HCEC 1CT (cell line): ENCODE results near the gene ZSCAN5B.
"Not testable (repeated sequence)": the region's sequence is repeated elsewhere in the genome, so short reads cannot be mapped to it uniquely, and the experiment has no call there.

ENCODE experiments used
- DNase-seq: peaks from one replicate; pipeline ENCODE4 v3.0.0-alpha.2; 2017

ZSCAN5B gene

GRCh38 chr19:56197646-56198045 is at the start of gene ZSCAN5B:
TSS of gene ZSCAN5B (minus strand) at chr19:56197783. CDS start at chr19:56193052, 4,731 bp downstream.
- DNase-seq: not testable (repeated sequence)

- not testable (repeated sequence) for DNase-seq
These were observed 48.2 kb upstream of the ZSCAN5B start for GRCh38 chr19:56245764-56246163.

GRCh38 chr19:56245121-56245740 is 47.6 kb upstream of the ZSCAN5B start:
- peak; percentile 21 for DNase-seq

GRCh38 chr19:56223481-56223880 is 25.9 kb upstream of the ZSCAN5B start:
- DNase-seq: no peak

- no peak for DNase-seq
These were observed 25.3 kb upstream of the ZSCAN5B start for GRCh38 chr19:56222901-56223300.

GRCh38 chr19:56221851-56222250 is 24.3 kb upstream of the ZSCAN5B start:
- DNase-seq: no peak

GRCh38 chr19:56221442-56221841 is 23.9 kb upstream of the ZSCAN5B start:
- DNase-seq: not testable (repeated sequence)

- DNase-seq: no peak
These were observed 21.4 kb upstream of the ZSCAN5B start for GRCh38 chr19:56218961-56219360.

- DNase-seq: no peak
These were observed 19.7 kb upstream of the ZSCAN5B start for GRCh38 chr19:56217039-56217949.

- DNase-seq: no peak
These were observed 14.1 kb upstream of the ZSCAN5B start for GRCh38 chr19:56211718-56212117.

GRCh38 chr19:56210036-56210435 is 12.5 kb upstream of the ZSCAN5B start:
- DNase-seq: not testable (repeated sequence)

GRCh38 chr19:56209091-56209490 is 11.5 kb upstream of the ZSCAN5B start:
- no peak for DNase-seq

- not testable (repeated sequence) for DNase-seq
These were observed 10.0 kb upstream of the ZSCAN5B start for GRCh38 chr19:56207581-56207980.

- DNase-seq: no peak
These were observed 4.4 kb upstream of the ZSCAN5B start, which contains the start of gene ZSCAN5C for GRCh38 chr19:56201973-56202372. TSS of gene ZSCAN5C (plus strand) at chr19:56202273. CDS start at chr19:56205914, 3,641 bp downstream.

GRCh38 chr19:56199687-56200086 is 2.1 kb upstream of the ZSCAN5B start:
- DNase-seq: no peak

GRCh38 chr19:56193981-56194640 is 3.5 kb downstream of the ZSCAN5B start:
- DNase-seq: no peak

- DNase-seq: no peak
These were observed 5.9 kb downstream of the ZSCAN5B start for GRCh38 chr19:56191711-56192110.

- DNase-seq: no peak
These were observed 6.5 kb downstream of the ZSCAN5B start for GRCh38 chr19:56191115-56191514.

- no peak for DNase-seq
These were observed 7.8 kb downstream of the ZSCAN5B start for GRCh38 chr19:56189785-56190184.

- no peak for DNase-seq
These were observed 19.9 kb downstream of the ZSCAN5B start for GRCh38 chr19:56177564-56178243.

- no peak for DNase-seq
These were observed 20.7 kb downstream of the ZSCAN5B start for GRCh38 chr19:56176881-56177280.

GRCh38 chr19:56176310-56176709 is 21.3 kb downstream of the ZSCAN5B start:
- DNase-seq: not testable (repeated sequence)

- not testable (repeated sequence) for DNase-seq
These were observed 21.7 kb downstream of the ZSCAN5B start, which contains the start of gene GALP for GRCh38 chr19:56175861-56176307. TSS of gene GALP (plus strand) at chr19:56176008. CDS start at chr19:56177109, 1,101 bp downstream.
